GM18867 (cell line): Measurements from ENCODE around the gene SLIT1.
"Not testable (repeated sequence)": the region's sequence is repeated elsewhere in the genome, so short reads cannot be mapped to it uniquely, and the experiment has no call there.

Experiments
- ATAC-seq: cut with Tn5 transposase; IDR thresholded peaks from one replicate; pipeline ENCODE4 v1.9.1; 2021; ENCODE audit warnings: mild to moderate bottlenecking, moderate library complexity; ENCODE audit not compliant: unreplicated experiment

SLIT1 gene

GRCh38 chr10:97048649-97049427 lies 136.9 kb downstream of the SLIT1 start:
- ATAC-seq, result no peak

GRCh38 chr10:97047788-97048187 lies 138.0 kb downstream of the SLIT1 start:
- ATAC-seq, result no peak

- no peak for ATAC-seq
These were observed 138.5 kb downstream of the SLIT1 start for GRCh38 chr10:97047083-97047736.

- no peak for ATAC-seq
These were observed 139.2 kb downstream of the SLIT1 start for GRCh38 chr10:97046456-97047082.

GRCh38 chr10:97043563-97043855 lies 142.2 kb downstream of the SLIT1 start:
- ATAC-seq, result no peak

GRCh38 chr10:97042716-97043562 lies 142.8 kb downstream of the SLIT1 start:
- no peak for ATAC-seq

GRCh38 chr10:97042081-97042480 lies 143.7 kb downstream of the SLIT1 start:
- ATAC-seq, result no peak

- ATAC-seq, result no peak
These were observed 145.1 kb downstream of the SLIT1 start for GRCh38 chr10:97040706-97041105.

GRCh38 chr10:97040248-97040584 lies 145.5 kb downstream of the SLIT1 start:
- ATAC-seq, result no peak

- ATAC-seq, result no peak
These were observed 146.1 kb downstream of the SLIT1 start for GRCh38 chr10:97039538-97040247.

- ATAC-seq, result no peak
These were observed 147.1 kb downstream of the SLIT1 start for GRCh38 chr10:97038688-97039087.

GRCh38 chr10:97037365-97038361 lies 148.1 kb downstream of the SLIT1 start:
- ATAC-seq, result peak; percentile 59

GRCh38 chr10:97034958-97035769 lies 150.6 kb downstream of the SLIT1 start:
- ATAC-seq, result no peak

- no peak for ATAC-seq
These were observed 151.5 kb downstream of the SLIT1 start for GRCh38 chr10:97034301-97034700.

GRCh38 chr10:97033841-97034240 lies 151.9 kb downstream of the SLIT1 start:
- ATAC-seq, result not testable (repeated sequence)

GRCh38 chr10:97032624-97033023 lies 153.1 kb downstream of the SLIT1 start:
- no peak for ATAC-seq

- ATAC-seq, result no peak
These were observed 154.3 kb downstream of the SLIT1 start for GRCh38 chr10:97031459-97031858.

GRCh38 chr10:97030894-97031293 lies 154.9 kb downstream of the SLIT1 start:
- no peak for ATAC-seq

- no peak for ATAC-seq
These were observed 156.5 kb downstream of the SLIT1 start for GRCh38 chr10:97029271-97029670.
